Peyer's patch (tissue), 4 donors: ENCODE results near the gene ARHGAP20.

Experiments
- POLR2A ChIP-seq, 2 donors: fragments of 450-650 bp; IDR thresholded peaks; one replicate each; pipeline ENCODE4 v1.5.1; 2017; ENCODE audit warnings: antibody characterized with exemption in 2 of 2, mild to moderate bottlenecking in 2 of 2, moderate library complexity in 2 of 2
- TF ChIP-seq, protein P1 (sequence below), 6 experiments: fragments of 450-650 bp in 4 of 6; fragments of 200-600 bp in 2 of 6; sonication (generic) in 1 of 6; IDR thresholded peaks; one replicate each; pipeline ENCODE4 v1.5.1; 2017 to 2019; ENCODE audit warnings: antibody characterized with exemption in 6 of 6, mild to moderate bottlenecking in 3 of 6, moderate library complexity in 1 of 6

GRCh38 chr11:110584150-110584549 is 128.1 kb downstream of the ARHGAP20 start:
- TF ChIP-seq, protein P1, sequence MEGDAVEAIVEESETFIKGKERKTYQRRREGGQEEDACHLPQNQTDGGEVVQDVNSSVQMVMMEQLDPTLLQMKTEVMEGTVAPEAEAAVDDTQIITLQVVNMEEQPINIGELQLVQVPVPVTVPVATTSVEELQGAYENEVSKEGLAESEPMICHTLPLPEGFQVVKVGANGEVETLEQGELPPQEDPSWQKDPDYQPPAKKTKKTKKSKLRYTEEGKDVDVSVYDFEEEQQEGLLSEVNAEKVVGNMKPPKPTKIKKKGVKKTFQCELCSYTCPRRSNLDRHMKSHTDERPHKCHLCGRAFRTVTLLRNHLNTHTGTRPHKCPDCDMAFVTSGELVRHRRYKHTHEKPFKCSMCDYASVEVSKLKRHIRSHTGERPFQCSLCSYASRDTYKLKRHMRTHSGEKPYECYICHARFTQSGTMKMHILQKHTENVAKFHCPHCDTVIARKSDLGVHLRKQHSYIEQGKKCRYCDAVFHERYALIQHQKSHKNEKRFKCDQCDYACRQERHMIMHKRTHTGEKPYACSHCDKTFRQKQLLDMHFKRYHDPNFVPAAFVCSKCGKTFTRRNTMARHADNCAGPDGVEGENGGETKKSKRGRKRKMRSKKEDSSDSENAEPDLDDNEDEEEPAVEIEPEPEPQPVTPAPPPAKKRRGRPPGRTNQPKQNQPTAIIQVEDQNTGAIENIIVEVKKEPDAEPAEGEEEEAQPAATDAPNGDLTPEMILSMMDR (IDR thresholded peaks at IDR 0.05) = no peak
- no peak for TF ChIP-seq POLR2A (IDR thresholded peaks at IDR 0.05)
